ENCODE measurements around the gene PPP1R16B. TPM values are rescaled to one million over a fixed set of nuclear protein-coding genes. Genes with fewer than 3 reads are reported as not detected.

PPP1R16B gene
- total and polyA plus RNA-seq, 4 donors, result 2.6 to 15.0 (median 7.1) TPM

DNA sequence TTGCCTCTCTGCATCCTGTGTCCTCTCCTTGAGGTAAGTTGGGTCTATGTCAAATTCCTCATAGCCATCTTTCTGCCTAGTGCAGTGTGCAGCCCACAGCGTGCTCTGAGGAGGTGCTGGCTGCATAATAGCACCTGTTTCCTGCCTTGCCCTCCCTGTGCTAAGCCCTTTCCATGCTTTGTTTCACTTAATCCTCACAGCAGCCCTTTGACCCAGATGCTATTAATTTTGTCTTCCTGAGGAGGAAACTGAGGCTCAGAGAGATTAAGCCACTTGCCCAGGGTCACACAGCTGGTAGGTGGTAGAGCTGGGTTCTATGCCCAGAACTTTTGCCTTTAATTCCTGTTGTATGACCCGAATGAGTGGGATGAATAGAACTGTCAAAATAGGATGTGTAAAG, 134.2 kb downstream of the PPP1R16B start:
- 86 to 89% methylated on average over 2 of the region's 2 CpGs for WGBS, 2 donors

DNA sequence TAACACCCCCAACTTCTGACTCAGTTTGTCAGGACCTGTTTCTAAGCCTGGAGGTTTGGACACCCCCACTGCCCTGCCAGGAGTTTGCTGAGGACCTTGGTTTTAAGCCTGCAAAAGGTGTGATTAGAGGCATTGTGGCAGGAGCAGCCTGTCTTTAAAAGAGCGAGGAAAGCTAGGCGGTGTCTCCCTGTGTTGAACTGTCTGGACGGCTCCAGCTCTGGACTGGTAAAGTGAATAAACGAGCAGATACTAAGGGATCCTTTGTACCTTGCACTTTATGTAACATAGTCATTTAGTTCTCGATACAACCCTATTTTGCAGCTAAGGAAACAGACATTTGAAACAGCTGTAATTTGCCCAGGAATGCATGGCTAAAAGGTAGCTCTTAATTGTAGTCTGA, 135.1 kb downstream of the PPP1R16B start:
- no peak overlapping the region for H3K4me3 ChIP-seq
- H3K4me1 ChIP-seq (ENCODE audit: control insufficient read depth in 5 of 5, insufficient read depth in 5 of 5, low read length in 5 of 5), result no peaks in the 10 kb centered on the region
- peaks cover 0 to 7% (median 3%) of the 10 kb centered on the region in 4 donors for H3K36me3 ChIP-seq (ENCODE audit: control insufficient read depth in 4 of 4, insufficient read depth in 4 of 4, low read length in 4 of 4)
- no peak for DNase-seq
- H3K9me3 ChIP-seq (ENCODE audit: control insufficient read depth in 4 of 4, insufficient read depth in 3 of 4, low read length in 3 of 4), result no peaks in the 10 kb centered on the region
- H3K27me3 ChIP-seq (ENCODE audit: control insufficient read depth in 3 of 3, insufficient read depth in 3 of 3, low read length in 2 of 3), result no peaks in the 10 kb centered on the region
- H3K9ac ChIP-seq (ENCODE audit: insufficient read depth in 1 of 2, low read length in 2 of 2), result no peak overlapping the region
- ATAC-seq (ENCODE audit: insufficient read depth, low FRiP score), result no peak
- TF ChIP-seq, protein P1, sequence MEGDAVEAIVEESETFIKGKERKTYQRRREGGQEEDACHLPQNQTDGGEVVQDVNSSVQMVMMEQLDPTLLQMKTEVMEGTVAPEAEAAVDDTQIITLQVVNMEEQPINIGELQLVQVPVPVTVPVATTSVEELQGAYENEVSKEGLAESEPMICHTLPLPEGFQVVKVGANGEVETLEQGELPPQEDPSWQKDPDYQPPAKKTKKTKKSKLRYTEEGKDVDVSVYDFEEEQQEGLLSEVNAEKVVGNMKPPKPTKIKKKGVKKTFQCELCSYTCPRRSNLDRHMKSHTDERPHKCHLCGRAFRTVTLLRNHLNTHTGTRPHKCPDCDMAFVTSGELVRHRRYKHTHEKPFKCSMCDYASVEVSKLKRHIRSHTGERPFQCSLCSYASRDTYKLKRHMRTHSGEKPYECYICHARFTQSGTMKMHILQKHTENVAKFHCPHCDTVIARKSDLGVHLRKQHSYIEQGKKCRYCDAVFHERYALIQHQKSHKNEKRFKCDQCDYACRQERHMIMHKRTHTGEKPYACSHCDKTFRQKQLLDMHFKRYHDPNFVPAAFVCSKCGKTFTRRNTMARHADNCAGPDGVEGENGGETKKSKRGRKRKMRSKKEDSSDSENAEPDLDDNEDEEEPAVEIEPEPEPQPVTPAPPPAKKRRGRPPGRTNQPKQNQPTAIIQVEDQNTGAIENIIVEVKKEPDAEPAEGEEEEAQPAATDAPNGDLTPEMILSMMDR (IDR thresholded peaks at IDR 0.05; ENCODE audit: control extremely low read depth, extremely low read depth), result no peak
- no peak overlapping the region for H3K27ac ChIP-seq (ENCODE audit: low read depth in 1 of 2, low read length in 1 of 2)
- WGBS, 2 donors, result 96 to 98% methylated on average over 5 of the region's 5 CpGs

More for the DNA sequence above, 134.2 kb downstream of the PPP1R16B start:
- DNase-seq (no peak), ATAC-seq (ENCODE audit: insufficient read depth, low FRiP score) (no peak)
- H3K9ac ChIP-seq (ENCODE audit: insufficient read depth in 1 of 2, low read length in 2 of 2), result no peak overlapping the region
- H3K36me3 ChIP-seq (ENCODE audit: control insufficient read depth in 4 of 4, insufficient read depth in 4 of 4, low read length in 4 of 4), result peaks cover 0 to 7% (median 2%) of the 10 kb centered on the region in 4 donors
- TF ChIP-seq, protein P1 (IDR thresholded peaks at IDR 0.05; ENCODE audit: control extremely low read depth, extremely low read depth), result no peak
- no peaks in the 10 kb centered on the region for H3K27me3 ChIP-seq (ENCODE audit: control insufficient read depth in 3 of 3, insufficient read depth in 3 of 3, low read length in 2 of 3)
- no peaks in the 10 kb centered on the region for H3K4me1 ChIP-seq (ENCODE audit: control insufficient read depth in 5 of 5, insufficient read depth in 5 of 5, low read length in 5 of 5)
- H3K9me3 ChIP-seq (ENCODE audit: control insufficient read depth in 4 of 4, insufficient read depth in 3 of 4, low read length in 3 of 4), result no peaks in the 10 kb centered on the region
- H3K27ac ChIP-seq (ENCODE audit: low read depth in 1 of 2, low read length in 1 of 2), result no peak overlapping the region
- no peak overlapping the region for H3K4me3 ChIP-seq

DNA sequence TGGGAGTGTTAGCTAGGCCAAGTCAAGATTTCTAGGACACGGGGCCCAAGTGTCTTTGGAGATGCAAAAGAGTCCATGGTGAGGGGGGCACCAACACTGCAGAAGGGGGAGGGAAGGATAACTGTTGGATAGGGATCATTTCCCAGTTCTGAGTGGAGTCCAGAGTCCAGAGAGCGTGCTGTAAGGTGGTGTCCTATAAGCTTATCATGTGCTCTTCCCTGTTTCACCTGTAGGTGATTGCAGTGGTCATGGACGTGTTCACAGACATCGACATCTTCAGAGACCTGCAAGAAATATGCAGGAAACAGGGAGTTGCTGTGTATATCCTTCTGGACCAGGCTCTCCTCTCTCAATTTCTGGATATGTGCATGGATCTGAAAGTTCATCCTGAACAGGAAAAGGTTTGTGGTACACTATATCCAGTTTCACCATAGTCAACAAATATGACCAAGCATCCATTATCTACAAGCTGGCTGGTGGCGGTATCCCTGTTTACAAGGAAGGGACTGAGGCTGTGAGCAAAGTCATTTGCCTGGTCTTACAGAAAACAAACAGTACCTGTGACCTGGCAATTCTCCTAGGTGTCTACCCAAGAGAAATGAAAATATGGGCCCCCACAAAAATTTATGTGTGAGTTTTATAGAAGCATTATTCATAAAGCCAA, 136.4 kb downstream of the PPP1R16B start:
- ATAC-seq (ENCODE audit: insufficient read depth, low FRiP score), result no peak
- Histone ChIP-seq H3K9me3 (ENCODE audit: control insufficient read depth in 4 of 4, insufficient read depth in 3 of 4, low read length in 3 of 4) (no peaks in the 10 kb centered on the region), H3K36me3 (ENCODE audit: control insufficient read depth in 4 of 4, insufficient read depth in 4 of 4, low read length in 4 of 4) (peaks cover 0 to 7% (median 3%) of the 10 kb centered on the region in 4 donors), H3K4me3 (no peak overlapping the region), H3K9ac (ENCODE audit: insufficient read depth in 1 of 2, low read length in 2 of 2) (no peak overlapping the region), H3K27me3 (ENCODE audit: control insufficient read depth in 3 of 3, insufficient read depth in 3 of 3, low read length in 2 of 3) (no peaks in the 10 kb centered on the region), H3K4me1 (ENCODE audit: control insufficient read depth in 5 of 5, insufficient read depth in 5 of 5, low read length in 5 of 5) (no peaks in the 10 kb centered on the region), H3K27ac (ENCODE audit: low read depth in 1 of 2, low read length in 1 of 2) (no peak overlapping the region)
- TF ChIP-seq, protein P1 (IDR thresholded peaks at IDR 0.05; ENCODE audit: control extremely low read depth, extremely low read depth), result no peak
- WGBS, 2 donors, result 97% methylated on average over 5 of the region's 5 CpGs
- DNase-seq, result no peak

DNA sequence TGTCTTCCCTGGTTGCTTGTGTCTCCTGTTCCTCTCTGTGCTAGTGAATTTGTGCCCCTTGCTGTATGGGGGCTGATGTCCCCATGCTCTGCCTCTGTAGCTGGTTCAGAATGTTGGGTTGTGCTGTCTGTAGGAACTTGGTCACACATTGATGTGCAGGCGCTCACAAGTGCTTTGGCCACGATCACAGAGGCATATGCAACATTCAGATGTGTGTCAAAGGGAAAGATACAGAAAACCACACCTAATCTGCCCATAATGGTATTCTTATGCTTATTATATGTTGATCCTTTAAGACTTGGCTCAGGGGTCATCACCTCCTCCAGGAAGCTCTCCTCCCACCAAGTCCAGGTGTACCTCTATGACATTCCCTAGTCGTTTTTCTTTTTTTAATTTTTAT, 139.5 kb downstream of the PPP1R16B start:
- no peaks in the 10 kb centered on the region for H3K9me3 ChIP-seq (ENCODE audit: control insufficient read depth in 4 of 4, insufficient read depth in 3 of 4, low read length in 3 of 4)
- no peak overlapping the region for H3K4me3 ChIP-seq
- peaks cover 0 to 14% (median 3%) of the 10 kb centered on the region in 4 donors for H3K36me3 ChIP-seq (ENCODE audit: control insufficient read depth in 4 of 4, insufficient read depth in 4 of 4, low read length in 4 of 4)
- H3K4me1 ChIP-seq (ENCODE audit: control insufficient read depth in 5 of 5, insufficient read depth in 5 of 5, low read length in 5 of 5), result no peaks in the 10 kb centered on the region
- no peaks in the 10 kb centered on the region for H3K27me3 ChIP-seq (ENCODE audit: control insufficient read depth in 3 of 3, insufficient read depth in 3 of 3, low read length in 2 of 3)
- no peak overlapping the region for H3K9ac ChIP-seq (ENCODE audit: insufficient read depth in 1 of 2, low read length in 2 of 2)
- DNase-seq, result no peak
- TF ChIP-seq, protein P1 (IDR thresholded peaks at IDR 0.05; ENCODE audit: control extremely low read depth, extremely low read depth), result no peak
- 80 to 99% methylated on average over 3 of the region's 3 CpGs for WGBS, 2 donors
- no peak for ATAC-seq (ENCODE audit: insufficient read depth, low FRiP score)
- no peak overlapping the region for H3K27ac ChIP-seq (ENCODE audit: low read depth in 1 of 2, low read length in 1 of 2)

All from lung (tissue), 12 donors.